Effector CD8-positive, alpha-beta T cell (primary cell): ENCODE data around the gene GALK2.
"Not testable (repeated sequence)": the region's sequence is repeated elsewhere in the genome, so short reads cannot be mapped to it uniquely, and the experiment has no call there.

Experiments
- DNase-seq: peaks from one replicate; lab custom pipeline; 2025; lab: John Stamatoyannopoulos, UW

Gene GALK2

DNA sequence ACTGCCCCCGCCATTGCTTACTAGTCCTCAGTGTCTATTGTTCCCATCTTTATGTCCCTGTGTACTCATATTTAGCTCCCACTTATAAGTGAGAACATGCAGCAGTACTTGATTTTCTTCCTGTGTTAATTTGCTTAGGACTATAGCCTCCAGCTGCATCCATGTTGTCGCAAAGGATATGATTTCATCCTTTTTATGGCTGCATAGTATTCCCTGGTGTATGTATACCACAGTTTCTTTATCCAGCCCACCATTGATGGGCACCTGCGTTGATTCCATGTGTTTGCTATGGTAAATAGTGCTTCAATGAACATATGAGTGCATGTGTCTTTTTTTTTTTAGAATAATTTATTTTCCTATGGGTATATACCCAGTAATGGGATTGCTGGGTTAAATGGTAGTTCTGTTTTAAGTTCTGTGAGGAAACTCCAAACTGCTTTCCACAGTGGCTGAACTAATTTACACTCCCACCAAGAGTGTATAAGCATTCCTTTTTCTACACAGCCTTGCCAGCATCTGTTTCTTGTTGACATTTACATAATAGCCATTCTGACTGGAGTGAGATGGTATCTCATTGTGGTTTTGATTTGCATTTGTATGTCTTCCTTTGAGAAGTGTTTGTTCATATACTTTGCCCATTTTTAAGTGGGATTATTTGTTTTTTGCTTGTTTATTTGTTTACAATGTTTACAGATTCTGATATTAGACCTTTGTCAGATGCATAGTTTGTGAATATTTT is 53.7 kb downstream of the GALK2 start:
- no peak for DNase-seq

DNA sequence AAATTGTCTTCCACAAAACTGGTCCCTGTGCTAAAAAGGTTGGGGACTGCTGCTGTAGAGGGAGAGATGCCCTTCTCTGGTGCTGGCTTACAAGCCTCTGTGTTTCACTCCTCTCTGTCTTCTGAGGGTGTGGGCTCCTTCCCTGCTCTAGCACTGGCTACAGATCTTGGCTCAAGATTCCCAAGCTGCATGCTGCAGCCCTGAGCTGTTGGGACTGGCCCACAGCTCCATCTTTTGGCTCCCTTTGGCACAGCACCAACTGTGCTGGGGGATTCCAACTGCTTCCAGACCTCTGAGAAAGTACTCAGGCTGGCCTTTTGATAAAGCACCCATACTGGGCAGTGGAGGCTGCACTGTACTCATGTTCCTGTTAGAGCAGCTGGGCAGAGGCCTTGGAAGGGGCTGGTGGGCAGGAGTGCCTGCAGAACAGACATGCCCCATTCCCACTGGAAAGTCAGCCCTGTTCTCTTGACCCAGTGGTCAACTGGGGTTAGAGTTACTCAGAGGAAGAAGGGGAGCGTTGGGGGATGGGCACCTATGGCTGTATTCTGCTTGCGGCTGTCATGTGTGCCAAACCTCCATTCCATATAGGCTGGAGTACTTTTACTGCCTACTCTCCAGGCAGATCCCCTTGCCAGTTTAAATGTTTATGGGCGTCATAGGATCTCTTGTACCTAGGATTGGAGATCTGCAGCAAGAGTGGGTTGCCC is 55.7 kb downstream of the GALK2 start:
- no peak for DNase-seq

DNA sequence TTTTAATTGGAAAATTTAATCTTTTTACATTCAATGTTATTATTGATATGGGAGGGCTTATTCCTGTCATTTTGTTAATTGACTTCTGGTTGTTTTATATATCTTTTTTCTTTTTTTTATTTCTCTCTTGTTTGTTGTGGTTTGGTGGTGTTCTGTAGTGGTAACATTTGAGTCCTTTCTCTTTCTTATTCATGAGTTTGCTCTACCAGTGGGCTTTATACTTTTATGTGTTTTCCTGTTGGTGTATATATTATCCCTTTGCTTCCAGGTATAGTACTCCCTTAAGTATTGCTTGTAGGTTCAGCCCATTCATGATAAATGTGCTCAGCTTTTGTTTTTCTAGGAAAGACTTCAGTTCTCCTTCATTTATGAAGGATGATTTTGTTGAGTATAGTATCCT is 57.6 kb downstream of the GALK2 start:
- no peak for DNase-seq

DNA sequence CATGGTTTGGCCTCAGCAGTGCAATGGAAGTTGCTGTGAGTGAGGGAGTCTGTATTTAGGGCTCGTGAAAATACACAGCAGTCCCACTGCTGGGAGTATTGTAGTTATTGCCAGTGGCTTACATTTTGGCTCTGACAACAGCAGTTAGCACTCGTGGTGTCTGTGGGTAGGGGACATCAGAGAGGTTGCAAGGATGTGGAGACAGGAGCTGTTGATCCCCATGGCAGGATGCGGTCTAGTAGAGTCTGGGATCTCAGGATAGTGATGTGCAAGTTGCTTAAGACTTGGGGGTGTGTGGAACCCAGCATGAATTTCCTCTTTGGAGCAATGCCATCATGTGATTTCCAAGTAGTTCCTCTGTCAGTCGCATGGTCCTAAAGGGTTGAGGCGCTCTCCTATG is 59.9 kb downstream of the GALK2 start:
- DNase-seq = no peak

DNA sequence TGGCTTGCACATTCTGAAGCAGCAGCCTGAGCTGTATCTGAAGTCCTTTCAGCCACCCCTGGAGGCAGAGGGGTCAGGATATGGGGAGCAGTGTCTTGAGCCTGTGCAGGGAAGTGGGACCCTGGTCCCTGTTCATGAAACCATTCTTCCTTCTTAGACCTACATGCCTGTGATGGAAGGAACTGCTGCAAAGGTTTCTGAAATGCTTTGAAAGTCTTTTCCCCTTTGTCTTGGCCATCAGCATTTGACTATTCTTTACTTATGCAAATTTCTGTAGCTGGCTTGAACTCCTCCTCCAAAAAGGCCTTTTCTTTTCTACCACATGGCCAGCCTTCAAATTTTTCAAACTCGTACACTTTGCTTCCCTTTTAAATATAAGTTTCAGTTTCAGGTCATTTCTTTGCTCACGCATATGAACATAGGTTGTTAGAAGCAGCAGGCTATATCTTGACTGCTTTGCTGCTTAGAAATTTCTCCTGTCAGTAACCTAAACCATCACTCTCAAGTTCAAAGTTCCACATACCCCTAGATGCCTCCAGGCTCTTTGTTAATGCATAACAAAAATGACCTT is 62.3 kb downstream of the GALK2 start:
- no peak for DNase-seq

DNA sequence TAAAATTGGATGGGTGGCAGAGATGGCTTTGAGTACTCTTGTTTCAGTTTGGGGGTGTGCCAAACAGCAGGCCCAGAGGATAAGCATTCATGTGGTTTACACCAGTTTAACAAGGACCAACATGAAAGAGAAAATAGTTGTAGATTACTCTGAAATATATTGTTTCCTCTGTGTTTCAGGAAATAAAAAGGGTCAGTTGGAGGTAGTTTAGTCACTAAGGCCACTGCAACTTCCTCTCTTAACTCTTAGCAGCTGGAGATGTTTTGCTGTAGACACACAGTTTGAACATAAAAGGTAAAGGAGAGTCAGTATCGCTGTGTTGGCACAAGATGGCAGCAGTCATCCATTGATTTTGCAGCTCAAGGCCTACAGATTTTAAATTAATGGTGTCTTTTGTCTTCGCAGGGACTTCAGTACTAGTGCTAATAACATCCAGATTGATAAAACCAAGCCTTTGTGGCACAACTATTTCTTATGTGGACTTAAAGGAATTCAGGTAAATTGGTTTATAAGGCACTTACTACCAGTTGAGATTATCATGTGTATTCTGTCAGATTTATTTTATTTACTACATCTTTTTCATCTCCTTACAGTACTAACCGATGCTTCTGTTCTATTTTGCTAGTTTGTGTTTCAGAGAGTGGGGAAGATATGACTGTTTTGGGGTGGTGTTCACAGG is 65.5 kb downstream of the GALK2 start:
- DNase-seq = no peak

DNA sequence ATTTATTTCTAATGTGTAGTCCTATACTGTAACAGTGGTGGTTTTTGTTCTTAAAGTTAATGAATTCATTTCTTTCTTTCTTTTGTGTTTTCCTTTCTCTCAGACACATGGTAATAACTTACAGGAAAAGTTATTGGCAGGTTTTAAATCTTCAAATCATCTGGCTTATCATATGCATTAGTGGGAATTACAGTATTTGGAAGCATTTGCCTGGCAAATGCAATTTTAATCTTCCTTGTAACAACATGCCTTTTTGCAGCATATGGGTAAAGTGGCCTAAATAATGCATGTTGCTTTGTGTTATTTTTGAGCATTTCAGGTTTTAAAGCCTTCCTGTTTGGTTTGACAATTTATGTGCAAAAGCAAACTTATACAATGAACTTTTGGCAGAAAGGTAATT is 66.8 kb downstream of the GALK2 start:
- DNase-seq = no peak

DNA sequence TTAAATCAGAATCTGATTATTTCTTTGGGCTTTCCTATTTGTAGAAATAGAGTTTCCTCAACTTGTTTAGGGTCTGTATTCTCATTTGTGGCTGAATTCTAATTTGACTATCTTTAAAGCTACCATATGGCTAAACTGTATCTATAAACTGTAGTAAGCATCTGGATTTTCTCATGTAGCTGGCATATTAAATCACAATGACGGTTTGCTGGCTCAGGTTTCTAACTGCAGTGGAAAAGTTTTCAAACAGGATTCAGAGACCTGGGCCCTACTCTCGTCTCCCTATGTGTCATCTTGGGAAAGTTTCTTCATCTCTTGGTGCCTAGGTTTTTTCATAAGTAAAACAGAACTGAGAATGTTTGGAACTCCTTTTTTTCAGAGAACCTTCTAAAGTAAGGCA is 68.3 kb downstream of the GALK2 start:
- no peak for DNase-seq

DNA sequence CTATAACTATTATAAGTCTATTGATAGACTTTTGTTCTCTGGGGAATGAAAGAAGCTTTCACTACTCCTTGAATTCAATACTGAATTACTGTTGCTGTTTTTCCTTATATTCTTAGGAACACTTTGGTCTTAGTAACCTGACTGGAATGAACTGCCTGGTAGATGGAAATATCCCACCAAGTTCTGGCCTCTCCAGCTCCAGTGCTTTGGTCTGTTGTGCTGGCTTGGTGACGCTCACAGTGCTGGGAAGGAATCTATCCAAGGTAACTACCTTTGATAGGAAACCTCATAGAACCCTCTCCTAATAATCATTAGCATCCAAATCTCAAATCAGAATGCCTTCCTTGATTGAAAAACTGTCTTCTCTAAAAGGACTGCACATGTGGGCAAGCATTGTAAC is 69.1 kb downstream of the GALK2 start:
- DNase-seq = no peak

DNA sequence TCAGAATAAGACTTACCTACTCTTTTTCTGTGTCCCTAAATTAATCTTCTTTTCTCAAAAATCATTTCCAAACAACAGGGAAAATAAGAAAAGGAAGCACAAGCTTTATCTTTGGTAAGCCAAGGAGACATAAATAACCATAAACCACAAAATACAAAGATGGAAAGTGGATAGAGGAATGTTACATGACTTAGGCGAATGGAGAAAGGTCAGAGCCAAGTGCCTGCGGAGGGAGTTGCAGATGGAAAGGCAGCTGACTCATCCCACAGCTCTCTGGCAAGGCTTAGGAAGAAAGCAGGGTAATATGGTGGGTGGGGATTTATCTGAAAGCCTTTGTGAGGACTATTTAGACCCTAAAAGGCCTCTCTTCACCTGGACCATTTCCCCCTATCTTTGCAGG is 72.8 kb downstream of the GALK2 start:
- DNase-seq = no peak

DNA sequence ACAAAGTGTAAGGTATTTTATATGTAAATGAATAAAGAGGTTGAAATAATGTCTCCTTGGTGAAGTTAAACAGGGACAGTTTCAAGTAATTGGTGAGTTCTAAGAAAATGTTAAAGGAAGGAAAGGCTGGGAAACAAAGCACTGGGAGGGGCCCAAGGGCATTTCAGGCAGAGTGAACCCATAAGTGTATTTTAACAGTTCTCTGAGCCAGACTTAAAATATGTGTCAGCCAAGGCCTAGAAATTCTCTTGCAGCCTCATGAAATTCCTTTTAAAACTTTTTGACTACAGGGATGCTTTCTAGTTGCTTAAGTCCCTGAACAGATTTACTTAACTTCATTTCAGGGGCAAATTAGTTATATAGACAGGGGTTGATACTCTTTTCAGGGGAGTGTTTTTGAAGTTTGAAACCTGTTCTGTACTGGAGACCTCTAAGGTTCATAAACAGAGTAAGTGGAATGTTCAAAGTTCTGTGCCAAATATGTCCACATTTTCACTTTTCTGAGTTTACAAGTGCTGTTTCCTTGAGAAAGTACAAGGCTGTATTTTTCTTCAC is 77.6 kb downstream of the GALK2 start:
- DNase-seq = no peak

DNA sequence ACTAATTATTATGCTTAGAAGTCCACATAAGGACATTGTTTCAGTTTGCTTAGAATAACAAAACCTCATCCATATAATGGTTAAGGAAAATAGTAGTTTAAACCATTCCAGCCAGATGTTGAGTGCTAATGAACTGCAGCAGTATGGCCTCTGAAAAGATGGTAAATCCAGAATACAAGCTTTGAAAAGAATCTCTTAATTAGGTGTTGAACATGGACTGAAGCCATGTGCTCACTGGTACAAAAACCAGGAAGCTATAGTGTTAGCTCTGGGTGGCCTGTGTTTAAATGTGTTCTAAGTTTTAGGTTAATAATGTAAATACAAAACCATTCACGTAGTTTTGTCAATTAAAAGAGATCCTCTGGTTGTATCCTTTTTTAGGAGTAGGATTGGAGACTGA is 78.2 kb downstream of the GALK2 start:
- DNase-seq = no peak

DNA sequence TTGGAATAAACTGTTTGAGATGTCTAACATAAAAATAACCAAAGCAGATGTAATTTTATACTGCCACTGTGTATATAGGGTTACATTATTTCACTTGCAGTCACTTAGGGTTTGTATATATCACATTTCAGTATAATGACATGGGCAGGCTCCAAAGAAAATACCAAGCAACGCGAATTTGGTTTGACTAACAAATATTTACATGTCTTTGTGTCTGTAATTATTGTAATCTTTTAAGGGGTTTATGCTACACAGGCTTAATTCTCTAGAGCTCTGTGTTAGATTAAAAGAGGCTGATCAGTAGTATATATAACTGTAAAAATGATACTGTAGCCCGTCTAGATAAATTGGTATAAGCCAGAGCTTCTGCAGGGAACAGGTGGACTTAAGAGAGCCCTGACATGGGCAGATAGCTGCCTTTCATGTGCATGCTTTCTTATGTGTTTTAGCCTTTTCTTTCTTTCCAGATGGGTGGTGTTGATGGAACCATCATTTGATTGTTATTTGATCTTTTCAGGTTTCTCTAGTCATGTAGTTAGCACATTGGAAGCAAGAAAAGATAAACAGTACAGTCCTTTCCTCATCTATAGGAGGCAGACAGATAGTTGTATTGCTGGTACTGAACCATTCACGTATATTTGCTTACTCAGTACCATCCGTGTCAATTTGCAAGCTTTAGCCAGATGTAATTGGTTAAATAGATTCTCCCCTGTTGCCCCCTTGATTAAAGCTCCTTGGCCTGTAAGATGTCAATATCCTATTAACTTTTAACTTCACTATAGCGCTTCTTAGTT is 86.1 kb downstream of the GALK2 start:
- DNase-seq = no peak

DNA sequence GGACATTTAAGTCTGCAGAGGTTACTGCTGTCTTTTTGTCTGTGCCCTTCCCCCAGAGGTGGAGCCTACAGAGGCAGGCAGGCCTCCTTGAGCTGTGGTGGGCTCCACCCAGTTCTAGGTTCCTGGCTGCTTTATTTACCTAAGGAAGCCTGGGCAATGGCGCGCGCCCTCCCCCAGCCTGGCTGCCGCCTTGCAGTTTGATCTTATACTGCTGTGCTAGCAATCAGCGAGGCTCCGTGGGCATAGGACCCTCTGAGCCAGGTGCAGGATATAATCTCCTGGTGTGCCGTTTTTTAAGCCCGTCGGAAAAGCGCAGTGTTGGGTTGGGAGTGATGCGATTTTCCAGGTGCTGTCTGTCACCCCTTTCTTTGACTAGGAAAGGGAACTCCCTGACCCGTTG is 95.1 kb downstream of the GALK2 start:
- DNase-seq = not testable (repeated sequence)

DNA sequence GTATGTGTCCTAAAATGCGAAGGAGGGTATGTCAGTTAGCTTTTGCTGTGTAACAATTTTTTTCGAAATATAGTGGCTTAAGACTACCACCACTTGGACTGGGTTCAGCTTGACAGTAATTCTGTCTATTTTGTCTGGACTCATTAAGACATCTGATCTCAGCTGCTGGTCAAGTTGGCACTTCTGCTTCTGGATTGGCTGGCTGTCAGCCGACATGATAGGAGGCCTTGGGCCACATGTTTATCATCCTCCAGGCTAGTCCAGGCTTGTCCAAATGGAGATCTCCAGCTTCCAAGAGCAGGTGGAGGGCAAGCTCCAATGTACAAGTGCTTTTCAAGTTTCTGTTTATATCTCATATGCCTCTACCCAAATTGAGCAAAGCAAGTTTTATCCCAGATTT is 95.9 kb downstream of the GALK2 start:
- DNase-seq = no peak

DNA sequence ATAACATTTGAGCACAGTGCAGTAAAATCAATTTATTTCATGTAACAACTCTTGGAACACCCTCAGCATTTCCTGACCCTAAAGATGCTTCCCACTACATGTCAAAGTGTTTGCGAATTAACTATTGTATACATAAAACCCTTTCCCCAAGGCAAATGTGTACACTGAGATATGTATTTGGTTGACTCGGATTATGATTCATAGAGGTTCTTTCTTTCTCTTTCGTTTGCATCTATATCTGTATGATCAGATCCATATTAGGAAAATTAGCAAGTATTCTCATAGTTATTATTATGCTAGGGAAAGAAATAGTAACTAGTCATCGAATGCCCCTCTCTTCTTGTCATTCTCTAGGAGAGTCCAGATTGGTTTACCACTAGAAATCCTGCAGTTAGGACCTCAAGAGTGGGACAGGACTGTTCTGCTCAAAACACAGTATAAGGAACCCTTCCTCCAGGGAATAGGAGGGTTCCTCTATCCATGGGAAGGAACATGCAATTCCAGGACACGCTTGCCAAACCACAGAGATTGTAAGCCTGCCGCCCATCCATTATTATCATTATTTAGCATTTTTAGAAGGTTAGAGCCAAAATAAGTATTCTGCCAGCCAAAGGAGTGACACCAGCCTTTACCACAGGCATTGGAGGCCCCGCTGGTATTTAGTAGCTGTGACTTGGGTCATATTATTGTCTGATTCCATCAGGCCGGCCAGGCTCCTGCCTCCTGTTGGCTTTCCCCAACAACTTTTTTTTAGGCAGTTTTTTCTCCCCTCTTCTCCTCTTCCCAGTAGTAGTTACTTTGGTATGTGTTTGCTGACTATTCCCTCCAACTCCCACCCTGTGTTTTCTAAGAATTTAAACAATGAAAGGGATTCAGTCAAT is 100.7 kb downstream of the GALK2 start:
- no peak for DNase-seq

DNA sequence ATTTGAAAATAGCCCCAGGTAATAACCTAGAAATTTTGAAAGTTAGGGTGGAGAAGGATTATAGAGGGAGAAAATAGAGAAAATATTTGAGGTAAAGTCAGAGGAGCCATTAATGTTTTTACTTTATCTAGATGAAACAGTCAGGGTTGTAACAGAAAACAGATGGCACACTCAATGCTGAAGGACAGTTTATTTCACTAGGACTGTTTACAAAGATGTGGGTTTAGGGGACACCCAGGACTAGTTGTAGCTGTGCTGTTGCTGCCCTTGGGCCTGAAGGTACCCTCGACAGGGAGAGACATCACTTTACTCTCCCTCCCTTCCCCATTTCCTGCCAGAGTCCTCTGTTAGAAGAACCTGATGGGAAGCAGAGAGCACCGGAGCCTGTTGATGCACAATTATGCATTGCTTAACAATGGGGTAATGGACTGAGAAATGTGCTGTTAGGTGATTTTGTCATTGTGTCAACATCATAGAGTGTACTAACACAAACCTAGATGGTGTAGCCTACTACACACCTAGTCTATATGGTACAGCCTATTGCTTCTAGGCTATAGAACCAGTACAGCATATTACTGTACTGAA is 103.8 kb downstream of the GALK2 start:
- DNase-seq = no peak

DNA sequence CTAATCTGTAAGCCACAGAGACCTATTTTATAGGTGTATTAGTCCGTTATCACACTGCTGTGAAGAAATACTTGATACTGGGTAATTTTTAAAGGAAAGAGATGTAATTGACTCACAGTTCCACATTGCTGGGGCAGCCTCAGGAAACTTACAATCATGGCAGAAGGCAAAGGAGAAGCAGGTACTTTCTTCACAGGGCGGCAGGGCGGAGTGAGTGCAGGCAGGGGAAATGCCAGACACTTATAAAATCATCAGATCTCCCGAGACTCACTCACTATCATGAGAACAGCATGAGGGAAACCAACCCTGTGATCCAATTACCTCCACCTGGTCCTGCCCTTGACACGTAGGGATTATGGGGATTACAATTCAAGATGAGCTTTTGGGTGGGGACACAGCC is 108.7 kb downstream of the GALK2 start:
- no peak for DNase-seq

DNA sequence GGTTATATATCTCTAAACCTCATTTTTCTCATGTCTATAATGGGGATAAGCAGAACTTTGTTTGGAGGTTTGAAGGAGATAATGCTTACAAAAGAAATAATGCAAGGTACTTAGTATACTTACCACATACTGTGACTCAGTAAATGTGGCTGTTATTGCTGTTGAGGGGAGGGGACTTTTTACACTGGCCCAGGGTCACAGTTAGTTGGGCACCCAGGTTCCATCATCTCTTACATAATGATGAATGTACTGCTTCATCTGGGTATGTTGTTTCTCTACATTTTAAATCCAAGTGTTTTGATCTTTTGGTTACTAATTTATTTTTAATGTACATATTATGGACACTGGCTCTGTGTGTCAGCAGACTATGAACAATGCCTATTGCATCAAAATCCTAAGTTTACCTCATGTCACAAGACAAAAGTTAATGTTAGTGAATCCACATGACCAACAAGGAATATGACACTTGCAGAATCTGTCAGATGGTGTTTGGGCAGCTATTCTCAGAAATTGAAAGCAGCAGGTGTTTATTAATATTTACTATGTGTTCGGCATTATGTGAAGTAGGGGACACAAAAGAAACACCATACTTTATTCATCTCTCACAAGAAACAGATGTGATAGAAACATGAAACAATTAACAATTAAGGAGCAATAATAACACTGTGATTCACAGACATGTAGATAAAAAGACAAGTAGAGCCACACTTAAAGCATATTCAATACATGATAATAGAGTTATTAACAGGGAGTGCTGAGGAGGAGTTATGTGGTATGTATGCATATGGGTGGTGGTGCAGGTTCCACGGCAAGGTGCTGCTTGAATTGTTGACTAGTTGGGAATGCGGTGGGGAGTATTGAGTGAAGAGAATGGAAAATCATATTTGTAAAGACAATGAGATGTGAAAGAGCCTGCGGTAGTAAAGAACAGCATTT is 109.7 kb downstream of the GALK2 start:
- no peak for DNase-seq
